ENCODE measurements around the gene PEAK1.

Gene PEAK1, protein sequence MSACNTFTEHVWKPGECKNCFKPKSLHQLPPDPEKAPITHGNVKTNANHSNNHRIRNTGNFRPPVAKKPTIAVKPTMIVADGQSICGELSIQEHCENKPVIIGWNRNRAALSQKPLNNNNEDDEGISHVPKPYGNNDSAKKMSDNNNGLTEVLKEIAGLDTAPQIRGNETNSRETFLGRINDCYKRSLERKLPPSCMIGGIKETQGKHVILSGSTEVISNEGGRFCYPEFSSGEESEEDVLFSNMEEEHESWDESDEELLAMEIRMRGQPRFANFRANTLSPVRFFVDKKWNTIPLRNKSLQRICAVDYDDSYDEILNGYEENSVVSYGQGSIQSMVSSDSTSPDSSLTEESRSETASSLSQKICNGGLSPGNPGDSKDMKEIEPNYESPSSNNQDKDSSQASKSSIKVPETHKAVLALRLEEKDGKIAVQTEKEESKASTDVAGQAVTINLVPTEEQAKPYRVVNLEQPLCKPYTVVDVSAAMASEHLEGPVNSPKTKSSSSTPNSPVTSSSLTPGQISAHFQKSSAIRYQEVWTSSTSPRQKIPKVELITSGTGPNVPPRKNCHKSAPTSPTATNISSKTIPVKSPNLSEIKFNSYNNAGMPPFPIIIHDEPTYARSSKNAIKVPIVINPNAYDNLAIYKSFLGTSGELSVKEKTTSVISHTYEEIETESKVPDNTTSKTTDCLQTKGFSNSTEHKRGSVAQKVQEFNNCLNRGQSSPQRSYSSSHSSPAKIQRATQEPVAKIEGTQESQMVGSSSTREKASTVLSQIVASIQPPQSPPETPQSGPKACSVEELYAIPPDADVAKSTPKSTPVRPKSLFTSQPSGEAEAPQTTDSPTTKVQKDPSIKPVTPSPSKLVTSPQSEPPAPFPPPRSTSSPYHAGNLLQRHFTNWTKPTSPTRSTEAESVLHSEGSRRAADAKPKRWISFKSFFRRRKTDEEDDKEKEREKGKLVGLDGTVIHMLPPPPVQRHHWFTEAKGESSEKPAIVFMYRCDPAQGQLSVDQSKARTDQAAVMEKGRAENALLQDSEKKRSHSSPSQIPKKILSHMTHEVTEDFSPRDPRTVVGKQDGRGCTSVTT (N-terminal part only)

DNA sequence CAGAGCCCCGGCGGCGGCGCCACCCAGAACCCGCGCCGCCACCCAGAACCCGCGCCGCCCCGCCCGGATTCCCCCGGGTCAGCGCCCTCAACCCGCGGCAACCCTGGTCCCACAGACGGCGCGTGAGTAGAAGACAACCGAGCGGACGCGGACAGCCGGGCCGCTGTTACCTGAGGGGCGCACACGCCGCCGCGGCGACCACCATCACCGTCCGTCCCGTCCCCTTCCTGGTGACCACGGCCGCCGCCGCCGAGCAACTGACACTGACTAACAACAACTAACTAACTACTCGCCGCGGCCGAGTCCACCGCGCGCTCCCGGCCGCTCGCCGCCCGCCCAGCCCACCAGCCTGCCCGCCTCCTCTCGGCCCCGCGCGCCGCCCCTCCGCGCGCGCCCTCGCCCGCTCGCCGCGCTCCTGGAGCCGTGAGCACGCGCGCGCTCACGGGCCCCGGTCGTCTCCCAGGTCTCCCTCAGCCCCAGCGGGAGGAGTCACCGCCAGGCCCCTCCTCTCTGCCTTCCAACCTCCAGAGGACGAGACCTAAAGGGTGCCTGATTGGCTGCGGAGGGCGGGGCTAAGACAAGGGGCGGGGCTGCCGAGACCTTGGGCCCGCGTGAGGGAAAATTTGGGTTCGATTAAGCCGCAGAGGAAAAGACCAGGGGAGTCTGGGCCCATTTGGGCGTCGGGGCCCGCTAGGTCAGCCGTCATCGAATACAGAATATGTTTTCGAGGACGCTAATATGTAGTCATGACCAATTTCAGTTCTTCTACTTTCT is at the start of gene PEAK1:
Gene PEAK1 (minus strand): TSS at position 269 of the 774 bp plus-strand sequence. CDS start 238,178 bp downstream, outside the sequence.
- Mint-ChIP-seq H3K4me3 (peak within 1 kb of the TSS; percentile 95), H3K4me1 (peaks cover 31% of the 10 kb centered on the region), H3K9me3 (no peaks in the 10 kb centered on the region)

DNA sequence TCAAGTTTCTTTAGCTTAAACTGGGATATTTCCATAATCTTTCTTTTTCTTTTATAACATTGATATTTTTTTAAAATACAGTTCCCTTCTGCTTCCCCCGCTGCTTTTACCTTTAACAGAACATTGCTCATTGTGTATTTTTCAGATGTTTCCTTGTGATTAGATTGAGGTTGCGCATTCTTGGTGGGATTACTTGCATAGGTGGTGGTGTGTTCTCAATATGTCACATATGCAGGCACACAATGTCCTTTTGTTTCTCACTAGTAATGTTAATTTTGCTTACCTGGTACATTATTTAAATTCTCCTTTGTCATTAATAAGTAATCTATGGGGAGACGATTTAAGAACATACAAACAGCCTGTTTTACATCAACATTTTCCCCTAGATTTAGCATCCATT is 49.0 kb upstream of the PEAK1 start:
- Mint-ChIP-seq H3K4me1 (peaks cover 13% of the 10 kb centered on the region), H3K27ac (no peak overlapping the region), H3K36me3 (peaks cover 47% of the 10 kb centered on the region), H3K4me3 (no peak overlapping the region), H3K9me3 (no peaks in the 10 kb centered on the region)
- DNase-seq (ENCODE audit: low spot score in 2 of 2) = no peak
- ATAC-seq = no peak

More for the DNA sequence above, at the start of gene PEAK1:
- Mint-ChIP-seq H3K36me3 (peaks cover 15% of the 10 kb centered on the region), H3K27ac (peak within 1 kb of the TSS; percentile 97)
- ATAC-seq = peak; percentile 97
- peak; percentile 91 to 98 for DNase-seq (ENCODE audit: low spot score in 2 of 2)

GRCh38 chr15:77466521-77466920 is 46.6 kb upstream of the PEAK1 start:
- Mint-ChIP-seq H3K36me3 (peaks cover 25% of the 10 kb centered on the region), H3K27ac (no peak overlapping the region), H3K9me3 (no peaks in the 10 kb centered on the region), H3K4me3 (no peak overlapping the region), H3K4me1 (peaks cover 4% of the 10 kb centered on the region)
- ATAC-seq (no peak), DNase-seq (ENCODE audit: low spot score in 2 of 2) (no peak)

DNA sequence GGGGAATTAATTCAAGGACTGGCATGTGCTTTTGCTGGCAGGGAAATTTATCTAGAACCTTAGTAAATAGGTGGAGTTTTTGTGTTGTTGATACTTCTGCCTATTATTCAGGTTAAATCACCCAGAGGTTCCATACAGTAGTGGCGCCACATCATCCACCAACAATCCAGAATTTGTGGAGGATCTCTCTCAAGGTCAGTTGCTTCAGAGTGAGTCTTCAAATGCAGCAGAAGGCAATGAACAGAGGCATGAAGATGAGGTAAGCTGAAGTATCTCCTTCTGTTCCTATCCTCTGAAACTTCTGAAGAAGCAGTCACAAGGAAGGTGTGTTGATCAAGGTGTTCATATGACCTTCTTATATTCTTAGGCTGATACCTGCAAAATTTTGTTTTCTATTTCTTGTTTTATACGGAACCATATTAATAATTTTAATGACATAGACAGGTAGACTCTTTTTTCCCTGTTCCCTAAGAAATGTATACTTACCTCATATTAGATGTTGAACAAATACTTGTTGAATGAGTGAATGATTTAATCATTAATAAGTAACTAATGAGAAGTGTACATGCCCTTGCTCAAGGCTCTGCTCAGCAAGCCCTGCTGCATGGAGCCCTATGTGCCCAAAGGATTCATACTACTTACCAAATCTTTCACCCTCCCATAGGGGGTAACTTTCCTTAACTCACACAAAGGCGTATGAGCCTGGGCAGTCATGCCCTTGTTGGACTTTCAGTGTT is 44.4 kb upstream of the PEAK1 start:
- ATAC-seq = no peak
- Mint-ChIP-seq H3K4me1 (peaks cover 9% of the 10 kb centered on the region), H3K27ac (no peak overlapping the region)

DNA sequence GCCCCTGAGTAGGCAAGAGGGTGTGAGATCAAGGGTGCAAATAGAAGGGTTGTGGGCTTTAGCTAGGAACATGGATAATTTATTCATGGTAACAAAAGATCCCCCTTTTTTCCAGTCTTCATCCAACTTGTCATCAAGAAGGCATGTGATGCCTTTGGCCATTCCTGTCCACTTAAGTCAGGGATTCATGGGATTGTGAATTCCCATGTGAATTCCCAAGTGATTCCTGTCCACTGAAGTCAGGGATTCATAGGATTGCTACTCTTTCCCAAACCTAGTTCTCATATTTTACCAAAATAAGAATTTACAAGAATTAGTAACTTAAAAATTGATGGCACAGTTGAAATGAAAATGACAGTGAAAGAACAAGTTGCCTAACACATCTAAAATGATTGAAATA is 41.6 kb upstream of the PEAK1 start:
- DNase-seq (ENCODE audit: low spot score in 2 of 2) (no peak), ATAC-seq (no peak)
- no peak overlapping the region for H3K27ac Mint-ChIP-seq
- peaks cover 18% of the 10 kb centered on the region for H3K4me1 Mint-ChIP-seq
- H3K36me3 Mint-ChIP-seq = peaks cover 34% of the 10 kb centered on the region
- H3K9me3 Mint-ChIP-seq = no peaks in the 10 kb centered on the region
- no peak overlapping the region for H3K4me3 Mint-ChIP-seq

More for the DNA sequence above, 44.4 kb upstream of the PEAK1 start:
- Mint-ChIP-seq H3K36me3 (peaks cover 25% of the 10 kb centered on the region), H3K4me3 (no peak overlapping the region), H3K9me3 (no peaks in the 10 kb centered on the region)
- no peak for DNase-seq (ENCODE audit: low spot score in 2 of 2)

- Mint-ChIP-seq H3K36me3 (peaks cover 34% of the 10 kb centered on the region), H3K4me3 (no peak overlapping the region), H3K27ac (peak overlapping the region; percentile 1), H3K9me3 (no peaks in the 10 kb centered on the region), H3K4me1 (peaks cover 36% of the 10 kb centered on the region)
- ATAC-seq (no peak), DNase-seq (ENCODE audit: low spot score in 2 of 2) (no peak)
These were observed 39.1 kb upstream of the PEAK1 start for GRCh38 chr15:77459031-77459430.

GRCh38 chr15:77457905-77458265 is 38.0 kb upstream of the PEAK1 start:
- H3K4me3 Mint-ChIP-seq = no peak overlapping the region
- ATAC-seq (no peak), DNase-seq (ENCODE audit: low spot score in 2 of 2) (no peak)
- peaks cover 36% of the 10 kb centered on the region for H3K4me1 Mint-ChIP-seq
- peaks cover 34% of the 10 kb centered on the region for H3K36me3 Mint-ChIP-seq
- no peak overlapping the region for H3K27ac Mint-ChIP-seq
- H3K9me3 Mint-ChIP-seq = no peaks in the 10 kb centered on the region

DNA sequence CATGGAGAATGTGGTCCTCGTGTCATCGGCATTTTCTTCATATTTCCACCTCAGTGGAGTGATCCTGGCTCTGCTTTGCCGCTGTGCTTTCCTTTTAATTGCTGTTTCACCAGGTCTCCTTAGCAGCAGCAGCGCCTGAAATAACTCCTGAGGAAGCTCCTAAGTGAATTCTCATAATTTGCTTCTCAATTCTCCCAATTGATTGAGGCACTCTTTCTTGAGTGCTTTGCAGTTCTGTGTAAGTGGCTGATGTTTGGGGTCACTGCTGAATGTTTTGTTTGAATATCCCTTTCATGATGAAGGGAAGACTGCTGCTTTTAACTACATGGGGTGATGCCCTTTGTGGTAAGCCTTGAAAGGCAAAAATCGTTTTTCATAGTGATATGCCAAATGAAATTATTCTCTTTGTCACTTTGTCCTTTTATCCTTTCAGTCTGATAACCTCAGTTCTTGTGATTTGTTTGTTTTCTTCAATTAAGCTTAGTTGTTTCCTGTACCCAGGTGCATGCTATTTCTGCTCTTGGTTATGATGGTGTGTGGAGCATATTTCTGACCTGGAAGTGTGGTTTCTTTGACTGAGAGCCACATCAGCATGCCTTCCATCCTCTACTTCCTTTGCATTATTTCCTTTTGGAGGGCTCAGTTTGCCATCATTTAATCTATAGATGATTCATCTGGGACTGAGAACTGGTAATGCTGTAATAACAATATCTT is 37.4 kb upstream of the PEAK1 start:
- DNase-seq (ENCODE audit: low spot score in 2 of 2) (no peak), ATAC-seq (peak; percentile 28)
- no peaks in the 10 kb centered on the region for H3K9me3 Mint-ChIP-seq
- no peak overlapping the region for H3K4me3 Mint-ChIP-seq
- H3K27ac Mint-ChIP-seq = no peak overlapping the region
- H3K4me1 Mint-ChIP-seq = peaks cover 36% of the 10 kb centered on the region
- peaks cover 34% of the 10 kb centered on the region for H3K36me3 Mint-ChIP-seq

GRCh38 chr15:77456746-77457145 is 36.8 kb upstream of the PEAK1 start:
- Mint-ChIP-seq H3K36me3 (peaks cover 35% of the 10 kb centered on the region), H3K4me3 (no peak overlapping the region), H3K9me3 (no peaks in the 10 kb centered on the region), H3K4me1 (peaks cover 36% of the 10 kb centered on the region), H3K27ac (no peak overlapping the region)
- DNase-seq (ENCODE audit: low spot score in 2 of 2) (no peak), ATAC-seq (no peak)

GRCh38 chr15:77455696-77456321 is 35.9 kb upstream of the PEAK1 start:
- peaks cover 33% of the 10 kb centered on the region for H3K36me3 Mint-ChIP-seq

DNA sequence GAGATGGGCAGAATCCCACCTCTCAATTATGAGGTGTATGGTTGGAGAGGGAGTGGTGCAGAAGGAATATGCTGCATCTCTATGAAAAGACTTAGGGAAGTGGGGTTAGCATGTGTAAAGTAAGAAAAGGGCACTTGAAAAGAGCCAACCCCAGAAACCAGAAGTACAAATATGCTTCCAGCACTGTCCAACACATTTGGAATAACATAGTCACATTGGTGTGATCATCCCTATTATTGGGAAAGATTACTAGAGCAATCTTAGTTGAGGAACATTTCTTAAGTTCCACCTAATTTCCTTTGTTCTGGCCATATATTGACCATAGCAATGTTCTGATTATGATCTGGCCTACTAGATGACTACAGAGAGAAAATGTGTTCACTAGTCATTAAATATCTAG is 35.0 kb upstream of the PEAK1 start:
- peaks cover 26% of the 10 kb centered on the region for H3K36me3 Mint-ChIP-seq
- H3K27ac Mint-ChIP-seq = no peak overlapping the region
- H3K4me1 Mint-ChIP-seq = peaks cover 31% of the 10 kb centered on the region

More at GRCh38 chr15:77455696-77456321, 35.9 kb upstream of the PEAK1 start:
- no peaks in the 10 kb centered on the region for H3K9me3 Mint-ChIP-seq
- H3K4me3 Mint-ChIP-seq = no peak overlapping the region
- peaks cover 32% of the 10 kb centered on the region for H3K4me1 Mint-ChIP-seq
- DNase-seq (ENCODE audit: low spot score in 2 of 2) (no peak), ATAC-seq (peak; percentile 42)
- no peak overlapping the region for H3K27ac Mint-ChIP-seq

DNA sequence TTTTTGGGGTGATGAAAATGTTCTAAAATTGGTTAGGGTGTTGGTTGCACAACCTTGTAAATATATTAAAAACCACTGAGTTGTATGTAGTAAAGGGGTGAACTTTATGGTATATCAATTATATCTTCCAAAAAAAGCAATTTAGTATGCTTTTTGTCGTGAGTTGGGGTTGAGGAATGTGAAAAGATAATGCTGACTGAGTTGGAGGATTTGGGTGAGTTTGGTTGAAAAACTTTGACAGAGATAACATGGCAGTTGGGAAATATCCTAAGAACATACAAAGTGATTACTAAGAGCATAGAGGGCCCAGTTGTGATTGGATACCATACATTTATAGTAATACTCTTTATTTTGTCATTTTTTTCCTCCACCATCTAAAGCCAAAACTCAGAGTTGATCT is 34.4 kb upstream of the PEAK1 start:
- DNase-seq (ENCODE audit: low spot score in 2 of 2) = no peak
- Mint-ChIP-seq H3K4me1 (peaks cover 31% of the 10 kb centered on the region), H3K4me3 (no peak overlapping the region), H3K27ac (no peak overlapping the region), H3K36me3 (peaks cover 19% of the 10 kb centered on the region), H3K9me3 (no peaks in the 10 kb centered on the region)
- ATAC-seq = no peak

More for the DNA sequence above, 35.0 kb upstream of the PEAK1 start:
- no peak for ATAC-seq
- Mint-ChIP-seq H3K4me3 (no peak overlapping the region), H3K9me3 (no peaks in the 10 kb centered on the region)
- DNase-seq (ENCODE audit: low spot score in 2 of 2) = no peak

DNA sequence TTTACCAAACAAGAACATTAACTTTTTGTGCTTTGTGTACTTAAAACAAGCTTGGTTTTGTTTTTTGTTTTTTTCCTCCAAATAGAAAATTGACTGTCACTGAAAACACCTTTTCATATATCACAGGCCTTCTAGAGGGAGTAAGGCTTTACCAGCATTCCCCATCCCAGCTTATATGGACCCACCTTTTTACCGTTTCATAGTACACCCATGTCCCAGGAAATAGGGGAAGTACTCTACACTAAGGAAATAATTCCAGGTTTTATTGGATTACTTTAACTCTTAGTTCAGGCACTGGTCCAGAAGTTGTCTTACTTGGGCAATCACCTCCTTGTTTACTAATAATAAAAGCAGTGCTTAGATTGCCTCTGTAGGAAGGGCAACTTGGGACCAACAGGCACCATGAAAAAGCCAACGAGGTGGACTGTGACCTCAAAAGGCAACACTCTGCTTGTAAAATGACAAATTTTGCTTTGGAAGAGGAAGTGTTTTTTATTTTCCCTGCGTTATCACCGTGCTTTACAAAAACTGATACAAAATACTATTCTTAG is 27.0 kb upstream of the PEAK1 start:
- H3K9me3 Mint-ChIP-seq = no peaks in the 10 kb centered on the region
- H3K36me3 Mint-ChIP-seq = peaks cover 15% of the 10 kb centered on the region
- H3K4me1 Mint-ChIP-seq = peaks cover 7% of the 10 kb centered on the region
- H3K4me3 Mint-ChIP-seq = no peak overlapping the region
- DNase-seq (ENCODE audit: low spot score in 2 of 2) (no peak), ATAC-seq (no peak)
- no peak overlapping the region for H3K27ac Mint-ChIP-seq

Measured in stimulated activated effector memory CD8-positive, alpha-beta T cell treated with anti-CD3 and anti-CD28 coated beads, Interleukin-12 subunit alpha, Interleukin-12 subunit beta, amount 100 ng/mL, for 72 hours (primary cell).